Right lobe of liver (tissue), 6 donors: ENCODE results near the gene ELSPBP1. TPM values are rescaled to one million over a fixed set of nuclear protein-coding genes. Genes with fewer than 3 reads are reported as not detected.

Source experiments
- ATAC-seq, 4 donors: fragments of 200-7000 bp; cut with Tn5 transposase; one replicate each; pipeline ENCODE4 v1.9.1; 2020; ENCODE audit warnings: mild to moderate bottlenecking in 4 of 4, moderate library complexity in 4 of 4
- DNase-seq, 3 donors: peaks; one replicate each; pipeline ENCODE4 v3.0.0-alpha.2; 2020
- H3K27ac ChIP-seq, 3 donors: fragments of 200-600 bp; one replicate each; pipeline ENCODE4 v1.8.0; 2022
- H3K27me3 ChIP-seq, 2 donors: fragments of 200-600 bp; one replicate each; pipeline ENCODE4 v1.8.0; 2022
- H3K36me3 ChIP-seq, 4 donors: fragments of 200-600 bp; sonication (generic) in 1 of 4; one replicate each; pipeline versions ENCODE4 v1.5.1 to v1.8.0; 2017 to 2022; ENCODE audit warnings: control low read depth in 1 of 4
- H3K4me1 ChIP-seq, 4 donors: fragments of 200-600 bp; sonication (generic) in 1 of 4; one replicate each; pipeline versions ENCODE4 v1.5.1 to v1.8.0; 2017 to 2022; ENCODE audit warnings: control low read depth in 1 of 4
- H3K4me3 ChIP-seq, 3 donors: fragments of 200-600 bp; one replicate each; pipeline ENCODE4 v1.8.0; 2022
- H3K9me3 ChIP-seq, 4 donors: fragments of 200-600 bp; sonication (generic) in 1 of 4; one replicate each; pipeline versions ENCODE4 v1.5.1 to v1.8.0; 2017 to 2022; ENCODE audit warnings: control low read depth in 1 of 4
- POLR2A ChIP-seq: fragments of 450-650 bp; IDR thresholded peaks from one replicate; pipeline ENCODE4 v1.6.1; 2017; ENCODE audit warnings: antibody characterized with exemption, mild to moderate bottlenecking
- WGBS: methylation state at CpG from one replicate; pipeline ENCODE4 v1.1.6; 2018; ENCODE audit warnings: low coverage, low lambda C conversion rate; ENCODE audit not compliant: insufficient coverage; ENCODE audit errors: missing lambda C conversion rate; 5-methylcytosine and 5-hydroxymethylcytosine counted together
- intact Hi-C, 2 donors: fragments of 100-400 bp; cut with DNase I; formaldehyde crosslinking; loops; one replicate each; pipeline versions ENCODE4 v1.11.2 to v1.14.1; 2022
- total RNA-seq, 6 experiments: library from RNA; depleted of rRNA in 2 of 6; stranded (reverse); fragments of >200 nt in 2 of 6; fragmentation: NEBNext Ultra II Directional in 3 of 6; extraction: Animal tissue kit (Norgen Biotek cat#: 25700) in 3 of 6; gene quantifications; one replicate each; pipeline versions ENCODE4 v1.1.0 to v1.2.4, GENCODE V29; 2016 to 2023
- TF ChIP-seq, protein P1 (sequence below), 4 donors: fragments of 200-600 bp in 3 of 4; fragments of 450-650 bp in 1 of 4; IDR thresholded peaks; one replicate each; pipeline versions ENCODE4 v1.5.1 to v1.8.0; 2016 to 2022; ENCODE audit warnings: antibody characterized with exemption in 4 of 4, mild to moderate bottlenecking in 2 of 4
- donor health status: DM: no; HTN: yes; CAD: no.
- donor health status: DM: no; HTN: no; CAD: no.
- donor health status: DM: no; HTN: no; CAD: no.
- donor health status: DM: no; HTN: yes; CAD: no.
- donor health status: DM: no; HTN: yes; CAD: no.

Gene ELSPBP1
- total RNA-seq, 6 experiments from 2014 or later = not detected

DNA sequence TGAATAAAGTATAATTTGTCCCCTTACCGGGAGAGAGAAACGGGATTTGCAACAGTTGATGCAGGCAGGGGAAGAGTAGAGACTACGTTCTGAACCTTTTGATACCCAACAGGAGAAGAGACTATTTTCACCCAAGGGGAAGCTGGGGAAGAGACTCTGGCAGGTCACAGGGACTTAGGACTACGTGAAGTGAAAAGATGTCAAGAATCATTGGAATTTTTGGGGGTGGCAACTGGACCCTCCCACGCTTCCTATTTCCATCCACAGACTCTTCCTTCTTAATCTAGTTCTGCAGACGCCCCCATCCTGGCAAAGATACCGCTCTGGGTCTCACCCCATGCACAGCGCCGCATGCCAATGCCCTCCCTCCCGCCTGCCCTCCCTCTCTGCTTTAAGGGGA, 35.6 kb downstream of the ELSPBP1 start:
- 37% methylated on average over 7 of the region's 10 CpGs for WGBS
- Histone ChIP-seq H3K36me3 (no peaks in the 10 kb centered on the region), H3K27me3 (no peaks in the 10 kb centered on the region), H3K9me3 (no peaks in the 10 kb centered on the region), H3K4me1 (no peaks in the 10 kb centered on the region), H3K4me3 (no peak overlapping the region), H3K27ac (no peak overlapping the region)
- ATAC-seq = no peak
- TF ChIP-seq POLR2A = no peak
- TF ChIP-seq, protein P1, sequence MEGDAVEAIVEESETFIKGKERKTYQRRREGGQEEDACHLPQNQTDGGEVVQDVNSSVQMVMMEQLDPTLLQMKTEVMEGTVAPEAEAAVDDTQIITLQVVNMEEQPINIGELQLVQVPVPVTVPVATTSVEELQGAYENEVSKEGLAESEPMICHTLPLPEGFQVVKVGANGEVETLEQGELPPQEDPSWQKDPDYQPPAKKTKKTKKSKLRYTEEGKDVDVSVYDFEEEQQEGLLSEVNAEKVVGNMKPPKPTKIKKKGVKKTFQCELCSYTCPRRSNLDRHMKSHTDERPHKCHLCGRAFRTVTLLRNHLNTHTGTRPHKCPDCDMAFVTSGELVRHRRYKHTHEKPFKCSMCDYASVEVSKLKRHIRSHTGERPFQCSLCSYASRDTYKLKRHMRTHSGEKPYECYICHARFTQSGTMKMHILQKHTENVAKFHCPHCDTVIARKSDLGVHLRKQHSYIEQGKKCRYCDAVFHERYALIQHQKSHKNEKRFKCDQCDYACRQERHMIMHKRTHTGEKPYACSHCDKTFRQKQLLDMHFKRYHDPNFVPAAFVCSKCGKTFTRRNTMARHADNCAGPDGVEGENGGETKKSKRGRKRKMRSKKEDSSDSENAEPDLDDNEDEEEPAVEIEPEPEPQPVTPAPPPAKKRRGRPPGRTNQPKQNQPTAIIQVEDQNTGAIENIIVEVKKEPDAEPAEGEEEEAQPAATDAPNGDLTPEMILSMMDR (IDR thresholded peaks at IDR 0.05) = no peak
- intact Hi-C loops = no loop called here
- no peak for DNase-seq

DNA sequence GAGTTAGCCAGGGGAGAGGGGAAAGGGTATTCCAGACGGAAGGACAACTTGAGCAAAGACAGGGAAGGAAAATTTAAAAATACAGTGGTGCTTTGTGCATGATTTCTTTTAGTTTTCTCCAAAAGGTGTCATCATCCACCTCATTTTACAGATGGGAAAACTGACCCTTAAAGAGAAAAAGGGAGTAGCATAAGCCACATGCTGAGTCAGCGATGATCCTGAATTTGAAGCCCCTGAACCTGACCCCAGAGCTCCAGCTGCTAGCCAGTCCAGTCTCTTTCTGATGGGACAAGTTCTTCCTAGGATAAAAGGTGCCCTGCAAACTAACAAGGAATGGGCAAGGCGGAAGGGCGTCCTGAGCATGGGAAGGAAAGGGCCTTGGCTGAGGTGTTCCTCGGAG, 39.2 kb downstream of the ELSPBP1 start:
- no peak for ATAC-seq
- no peak overlapping the region for H3K27ac ChIP-seq
- no peaks in the 10 kb centered on the region for H3K27me3 ChIP-seq
- intact Hi-C loops = no loop called here
- DNase-seq = no peak
- no peak for TF ChIP-seq POLR2A
- TF ChIP-seq, protein P1 (IDR thresholded peaks at IDR 0.05) = no peak
- WGBS = 36% methylated on average over 5 of the region's 5 CpGs
- H3K4me1 ChIP-seq = no peaks in the 10 kb centered on the region
- no peak overlapping the region for H3K4me3 ChIP-seq
- no peaks in the 10 kb centered on the region for H3K9me3 ChIP-seq
- H3K36me3 ChIP-seq = no peaks in the 10 kb centered on the region

DNA sequence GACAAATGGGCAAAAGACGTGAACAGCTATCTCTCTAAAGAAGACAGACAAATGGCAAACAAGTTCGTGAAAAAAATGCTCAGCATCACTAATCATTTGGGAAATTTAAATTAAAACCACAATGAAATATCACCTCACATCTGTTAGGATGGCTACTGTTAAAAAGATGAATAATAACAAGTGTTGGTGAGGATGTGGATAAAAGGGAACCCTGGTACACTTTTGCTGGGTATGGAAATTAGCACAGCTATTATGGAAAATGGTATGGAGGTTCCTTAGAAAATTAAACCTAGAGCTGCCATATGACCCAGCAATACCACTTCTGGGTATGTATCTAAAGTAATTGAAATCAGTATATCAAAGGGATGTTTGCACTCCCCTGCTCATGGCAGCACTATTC, 42.3 kb downstream of the ELSPBP1 start:
- Histone ChIP-seq H3K4me3 (no peak overlapping the region), H3K36me3 (no peaks in the 10 kb centered on the region), H3K9me3 (no peaks in the 10 kb centered on the region), H3K4me1 (no peaks in the 10 kb centered on the region), H3K27ac (no peak overlapping the region), H3K27me3 (no peaks in the 10 kb centered on the region)
- ATAC-seq (no peak), DNase-seq (no peak)
- WGBS = 55% methylated on average over 2 of the region's 2 CpGs
- no peak for TF ChIP-seq POLR2A
- TF ChIP-seq, protein P1 (IDR thresholded peaks at IDR 0.05) = no peak
- intact Hi-C loops = no loop called here

DNA sequence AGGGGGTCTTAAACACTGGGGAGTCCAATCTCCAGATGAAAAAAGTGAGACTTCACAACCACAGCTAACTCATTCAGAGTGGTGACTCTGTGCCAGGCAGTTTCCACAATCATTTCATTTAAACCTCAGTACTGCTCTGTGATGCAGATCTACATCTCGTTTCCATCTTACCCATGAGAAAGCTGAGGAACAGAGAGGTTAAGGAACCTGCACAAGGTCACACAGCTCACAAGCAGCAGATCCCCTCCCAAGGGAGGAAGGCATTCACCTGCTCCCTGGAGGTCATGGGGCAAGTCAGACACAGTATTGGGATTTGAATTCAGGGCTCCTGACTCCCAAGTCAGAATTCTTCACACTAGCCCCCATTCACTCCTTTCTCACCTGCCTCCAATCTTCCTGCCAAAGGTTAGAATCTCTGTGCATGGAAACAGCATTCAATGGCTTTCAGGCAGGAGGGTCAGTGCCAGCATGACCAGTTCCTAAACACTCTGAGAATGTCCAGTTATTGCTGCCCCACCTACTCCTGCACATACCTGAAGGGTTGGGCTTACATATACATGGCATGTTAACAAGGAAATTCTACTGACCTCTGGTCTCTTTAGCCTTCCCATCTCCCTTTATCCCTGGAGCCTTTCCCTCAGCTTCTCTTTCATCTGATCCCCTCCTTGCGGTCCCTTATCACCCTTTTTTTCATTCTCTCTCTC, 47.6 kb downstream of the ELSPBP1 start:
- Histone ChIP-seq H3K9me3 (no peaks in the 10 kb centered on the region), H3K36me3 (no peaks in the 10 kb centered on the region), H3K4me1 (no peaks in the 10 kb centered on the region), H3K4me3 (no peak overlapping the region), H3K27me3 (no peaks in the 10 kb centered on the region), H3K27ac (no peak overlapping the region)
- ATAC-seq (no peak), DNase-seq (no peak)
- intact Hi-C loops = no loop called here
- 38% methylated on average over 2 of the region's 2 CpGs for WGBS
- TF ChIP-seq, protein P1 (IDR thresholded peaks at IDR 0.05) = no peak
- no peak for TF ChIP-seq POLR2A
